Activated CD8-positive, alpha-beta memory T cell treated with anti-CD3 and anti-CD28 coated beads for 24 hours (primary cell): ENCODE results near the gene YIF1A.
"Not testable (repeated sequence)": the region's sequence is repeated elsewhere in the genome, so short reads cannot be mapped to it uniquely, and the experiment has no call there.

ENCODE experiments used
- DNase-seq: peaks from one replicate; pipeline ENCODE4 v3.0.0-alpha.2; 2020

Gene YIF1A

DNA sequence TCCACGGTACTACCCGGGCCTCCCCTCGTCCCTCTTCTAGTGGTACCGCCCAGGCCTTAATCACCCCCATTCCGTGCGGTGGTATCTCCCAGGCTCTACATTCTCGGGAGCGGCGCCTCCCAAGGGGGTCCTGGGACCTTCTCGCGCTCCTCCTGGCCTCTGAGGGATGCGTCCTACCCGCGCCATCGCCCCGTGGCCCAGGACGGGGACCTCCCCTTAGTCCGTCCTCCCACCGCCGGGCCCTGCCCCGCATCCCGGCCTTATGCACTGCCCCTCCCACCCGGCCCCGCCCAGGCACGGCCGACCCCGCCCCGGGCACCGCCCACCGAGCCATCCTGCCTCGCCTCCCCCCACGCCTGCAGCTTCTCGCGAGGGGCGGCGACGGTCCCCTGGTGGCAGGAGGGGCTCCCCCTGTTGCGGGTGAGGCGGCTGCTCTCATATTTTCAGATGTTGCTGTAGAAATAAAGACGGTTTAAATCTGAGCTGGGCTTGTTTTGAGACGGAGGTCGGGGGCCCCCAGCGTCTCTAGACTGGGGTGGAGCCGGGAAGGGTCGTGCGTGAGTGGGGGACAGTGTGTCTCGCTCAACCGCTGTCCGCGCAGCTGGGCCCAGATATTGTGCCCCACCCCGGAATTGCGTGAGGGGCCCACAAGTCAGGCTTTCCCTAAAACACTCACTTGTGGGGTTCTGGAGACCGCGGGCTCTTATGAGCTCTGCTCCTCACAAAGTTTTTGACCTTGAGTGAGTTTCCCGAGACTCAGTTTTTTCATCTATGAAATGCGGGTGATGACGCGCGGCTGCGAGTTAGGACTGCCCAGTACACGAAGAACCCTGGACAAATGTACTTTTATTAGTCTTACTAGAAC is 21.3 kb downstream of the YIF1A start:
- peak; percentile 94 for DNase-seq

DNA sequence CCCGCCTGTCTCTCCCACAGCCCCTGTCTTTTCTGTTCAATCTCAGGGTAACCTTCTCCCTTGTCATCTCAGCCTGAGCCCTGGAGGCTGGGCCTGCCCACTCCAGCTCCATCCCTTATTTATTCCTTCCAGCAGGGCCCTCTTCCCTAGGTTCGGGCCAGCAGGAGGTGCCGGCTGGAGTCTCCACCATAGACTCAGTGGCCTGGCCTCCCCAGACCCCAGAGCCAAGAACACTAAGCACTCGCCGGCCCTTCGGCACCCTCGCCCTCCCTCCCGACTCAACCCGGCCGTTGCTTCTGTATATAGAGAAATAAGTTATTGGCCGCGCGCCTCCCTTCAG is 21.9 kb downstream of the YIF1A start:
- no peak for DNase-seq

DNA sequence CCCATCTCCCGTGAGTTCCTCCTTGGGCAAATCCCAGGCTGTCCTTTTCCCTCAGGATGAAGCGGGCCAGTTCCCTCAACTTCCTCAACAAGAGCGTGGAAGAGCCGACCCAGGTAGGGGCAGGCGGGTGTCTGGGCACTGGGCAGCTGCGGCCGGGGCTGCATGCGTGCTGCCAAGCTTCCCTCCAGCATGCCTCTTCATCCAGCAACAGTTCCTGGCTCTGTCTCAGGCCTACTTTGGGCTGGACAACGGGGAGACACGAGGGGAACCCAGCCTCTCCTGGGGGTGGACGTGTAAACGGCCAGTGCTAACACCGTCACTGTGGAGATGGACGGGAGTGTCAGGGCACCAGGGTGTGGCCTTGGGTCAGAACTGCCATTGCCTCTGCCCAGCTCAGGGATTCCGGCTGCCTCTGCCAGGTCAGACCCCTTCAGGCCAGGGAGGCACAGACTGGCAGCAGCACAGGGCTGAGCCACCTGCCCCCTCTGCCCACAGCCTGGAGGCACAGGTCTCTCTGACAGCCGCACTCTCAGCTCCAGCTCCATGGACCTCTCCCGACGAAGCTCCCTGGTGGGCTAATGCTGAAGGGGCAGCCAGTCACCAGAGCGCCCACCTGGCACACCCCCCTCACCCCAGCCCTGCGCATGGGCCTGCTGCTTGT is 22.4 kb downstream of the YIF1A start:
- DNase-seq, result no peak

DNA sequence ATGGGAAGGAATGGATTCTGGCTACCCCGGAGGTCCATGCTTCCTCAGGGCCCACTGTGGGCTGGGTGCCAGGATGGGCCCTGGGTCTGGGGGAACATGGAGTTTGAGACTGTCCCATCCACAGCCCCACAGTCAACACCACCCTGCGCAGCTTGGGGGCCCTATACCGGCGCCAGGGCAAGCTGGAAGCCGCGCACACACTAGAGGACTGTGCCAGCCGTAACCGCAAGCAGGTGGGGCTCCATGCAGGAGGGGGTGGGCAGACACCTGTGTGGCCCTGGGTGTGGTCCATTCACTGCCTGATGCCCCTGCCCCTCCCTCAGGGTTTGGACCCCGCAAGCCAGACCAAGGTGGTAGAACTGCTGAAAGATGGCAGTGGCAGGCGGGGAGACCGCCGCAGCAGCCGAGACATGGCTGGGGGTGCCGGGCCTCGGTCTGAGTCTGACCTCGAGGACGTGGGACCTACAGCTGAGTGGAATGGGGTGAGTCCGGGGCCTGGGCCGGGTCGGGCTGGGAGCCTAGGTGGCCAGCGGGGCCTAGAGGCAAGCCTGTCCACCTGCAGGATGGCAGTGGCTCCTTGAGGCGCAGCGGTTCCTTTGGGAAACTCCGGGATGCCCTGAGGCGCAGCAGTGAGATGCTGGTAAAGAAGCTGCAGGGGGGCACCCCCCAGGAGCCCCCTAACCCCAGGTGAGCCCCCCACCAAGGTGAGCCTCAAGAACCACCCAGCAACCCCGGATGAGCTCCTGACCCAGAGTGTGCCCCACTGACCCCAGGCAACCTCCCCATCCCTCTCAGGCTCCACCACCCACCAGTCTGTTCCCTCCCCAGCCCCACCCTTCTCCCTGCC is 23.2 kb downstream of the YIF1A start:
- DNase-seq, result no peak

DNA sequence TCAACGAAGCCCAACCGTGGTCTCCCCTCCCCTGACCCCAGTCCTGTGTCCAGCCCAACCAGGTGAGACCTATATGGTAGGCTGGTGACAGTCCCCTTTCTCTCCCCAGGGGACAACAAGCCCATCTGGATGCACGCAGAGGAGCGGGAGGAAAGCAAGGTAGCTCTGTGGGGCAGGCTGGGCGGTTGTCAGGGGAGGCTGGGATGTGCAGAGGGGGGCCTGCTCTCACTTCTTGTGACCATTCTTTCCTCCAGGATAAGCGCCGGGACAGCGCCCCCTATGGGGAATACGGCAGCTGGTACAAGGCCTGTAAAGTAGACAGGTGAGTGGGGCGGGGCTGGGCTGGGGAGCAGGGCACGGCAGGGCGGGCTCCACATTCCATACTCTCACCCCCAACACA is 24.0 kb downstream of the YIF1A start:
- DNase-seq, result peak; percentile 68

DNA sequence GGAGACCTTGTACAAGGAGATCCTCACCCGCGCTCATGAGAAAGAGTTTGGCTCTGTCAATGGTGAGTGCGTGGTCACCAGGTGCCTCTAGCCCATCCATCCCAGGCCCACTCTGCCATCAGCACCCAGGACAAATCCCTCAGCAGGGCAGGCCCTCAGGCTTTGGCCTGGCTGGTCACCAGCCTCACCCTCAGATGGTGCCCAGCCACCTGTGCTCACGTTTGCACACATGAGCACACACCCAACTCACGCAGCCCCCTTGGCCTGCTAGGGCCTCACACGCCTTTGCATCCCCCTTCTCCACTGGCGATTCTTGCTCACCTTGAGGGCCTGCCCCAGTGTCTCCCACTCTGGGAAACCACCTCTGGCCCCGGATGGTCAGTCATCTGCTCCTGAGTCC is 24.6 kb downstream of the YIF1A start:
- DNase-seq, result no peak

DNA sequence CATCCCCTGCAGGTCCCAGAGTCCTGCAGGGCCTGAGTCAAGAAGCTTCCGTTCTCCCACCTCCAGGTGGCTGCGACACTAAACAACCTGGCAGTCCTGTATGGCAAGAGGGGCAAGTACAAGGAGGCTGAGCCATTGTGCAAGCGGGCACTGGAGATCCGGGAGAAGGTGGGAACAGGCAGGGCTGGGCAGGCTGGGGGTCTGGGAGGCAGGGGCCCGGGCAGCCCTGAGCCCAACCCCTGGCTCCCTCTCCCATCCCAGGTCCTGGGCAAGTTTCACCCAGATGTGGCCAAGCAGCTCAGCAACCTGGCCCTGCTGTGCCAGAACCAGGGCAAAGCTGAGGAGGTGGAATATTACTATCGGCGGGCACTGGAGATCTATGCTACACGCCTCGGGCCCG is 25.2 kb downstream of the YIF1A start:
- no peak for DNase-seq

DNA sequence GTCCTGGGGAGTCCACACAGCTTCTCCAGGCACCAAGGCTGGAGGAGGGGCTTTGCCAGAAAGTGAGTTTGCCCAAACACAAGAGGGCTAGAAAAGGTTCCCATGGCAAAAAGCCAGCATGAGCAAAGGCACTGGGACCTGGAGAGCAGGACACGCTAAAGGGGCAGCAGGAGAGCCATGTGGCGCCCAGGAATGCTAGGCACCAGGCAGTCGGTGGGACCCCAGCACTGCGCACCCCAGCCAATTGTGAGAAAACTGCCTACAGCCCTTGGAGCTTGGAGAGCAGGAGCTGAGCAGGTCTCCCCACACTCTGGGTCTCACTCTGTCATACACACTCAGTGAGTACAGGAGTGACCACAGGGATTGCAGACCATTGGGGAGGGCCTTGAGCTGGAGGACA is 25.7 kb downstream of the YIF1A start:
- DNase-seq, result no peak

DNA sequence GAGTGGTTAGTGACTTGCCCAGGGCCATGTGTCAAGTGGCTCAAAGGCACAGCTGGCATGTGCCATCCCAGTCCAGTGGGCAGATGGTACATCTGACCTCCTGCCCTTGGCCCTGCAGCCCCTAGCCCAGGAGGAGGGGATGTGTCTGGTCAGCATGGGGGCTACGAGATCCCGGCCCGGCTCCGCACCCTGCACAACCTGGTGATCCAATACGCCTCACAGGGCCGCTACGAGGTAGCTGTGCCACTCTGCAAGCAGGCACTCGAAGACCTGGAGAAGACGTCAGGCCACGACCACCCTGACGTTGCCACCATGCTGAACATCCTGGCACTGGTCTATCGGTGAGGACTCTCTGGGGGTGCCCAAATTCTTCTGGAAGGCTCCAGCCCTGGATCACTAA is 26.2 kb downstream of the YIF1A start:
- DNase-seq, result no peak

DNA sequence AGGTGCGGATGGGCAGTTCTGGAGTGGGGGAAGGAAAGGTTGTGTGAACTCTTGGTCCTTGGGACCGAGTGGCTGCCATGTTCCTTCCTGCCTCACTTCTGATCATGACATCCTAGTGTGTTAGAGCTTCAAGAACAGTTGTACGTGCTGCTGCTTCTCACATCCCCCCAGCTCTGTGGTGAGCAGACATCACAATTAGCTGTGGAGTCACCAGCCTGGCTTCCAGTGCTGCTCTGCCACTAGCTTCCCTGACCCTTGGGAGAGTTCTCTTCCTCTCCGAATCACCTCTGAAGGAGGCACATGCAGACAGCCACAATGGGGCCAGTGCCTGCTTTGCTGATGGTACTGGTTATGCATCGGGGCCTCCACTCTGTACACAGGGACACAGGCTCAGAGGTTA is 26.8 kb downstream of the YIF1A start:
- DNase-seq, result no peak

DNA sequence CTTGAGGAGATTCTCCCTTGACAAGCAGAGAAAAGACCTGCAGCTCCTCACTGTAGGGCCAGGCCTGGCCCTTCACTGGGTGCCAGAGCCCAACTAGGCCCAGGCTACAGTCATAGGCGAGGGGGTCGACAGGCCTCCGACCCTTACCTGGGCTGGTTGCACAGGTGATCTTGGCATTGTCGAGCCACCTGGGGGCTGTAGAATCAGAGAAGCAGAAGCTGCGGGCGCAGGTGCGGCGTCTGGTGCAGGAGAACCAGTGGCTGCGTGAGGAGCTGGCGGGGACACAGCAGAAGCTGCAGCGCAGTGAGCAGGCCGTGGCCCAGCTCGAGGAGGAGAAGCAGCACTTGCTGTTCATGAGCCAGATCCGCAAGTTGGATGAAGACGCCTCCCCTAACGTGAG is 27.4 kb downstream of the YIF1A start:
- DNase-seq, result no peak

DNA sequence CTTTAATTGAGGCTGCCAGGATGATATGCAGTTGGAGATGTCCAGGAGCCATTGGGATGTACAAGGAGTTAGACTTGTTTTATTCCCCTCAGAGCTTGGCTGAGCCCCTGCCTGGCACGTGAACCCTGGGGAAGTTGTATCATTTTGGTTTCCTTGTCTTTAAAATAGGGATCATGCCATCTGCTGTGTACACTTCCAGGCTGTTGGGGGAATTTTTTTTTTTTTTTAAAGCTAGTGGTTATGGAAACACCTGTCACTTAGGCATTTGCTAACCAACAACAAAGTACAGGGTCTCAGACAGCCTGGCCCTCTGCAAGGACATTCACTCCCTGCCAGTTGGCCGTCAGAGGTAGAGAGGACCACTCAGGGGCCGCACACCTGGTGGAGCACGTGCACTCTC is 29.0 kb downstream of the YIF1A start:
- no peak for DNase-seq

DNA sequence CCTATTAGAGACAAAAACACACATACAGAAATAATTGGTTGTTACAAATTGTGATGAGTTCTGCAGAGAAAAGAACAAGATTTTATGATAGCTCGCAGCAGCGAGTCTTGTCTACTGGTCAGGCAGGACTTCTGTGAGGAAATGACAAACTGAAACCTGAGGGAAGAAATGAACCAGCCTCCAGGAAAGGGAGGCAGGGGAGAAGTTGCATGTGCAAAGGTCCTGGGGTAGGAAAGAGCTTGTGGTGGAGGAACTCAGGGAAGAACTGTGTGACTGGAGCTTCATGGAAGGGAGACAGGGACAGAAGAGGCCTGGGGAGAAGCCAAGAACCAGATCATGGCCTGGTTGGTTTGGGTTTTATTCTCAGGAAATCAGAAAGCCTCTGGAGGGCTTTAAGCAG is 29.7 kb downstream of the YIF1A start:
- no peak for DNase-seq

DNA sequence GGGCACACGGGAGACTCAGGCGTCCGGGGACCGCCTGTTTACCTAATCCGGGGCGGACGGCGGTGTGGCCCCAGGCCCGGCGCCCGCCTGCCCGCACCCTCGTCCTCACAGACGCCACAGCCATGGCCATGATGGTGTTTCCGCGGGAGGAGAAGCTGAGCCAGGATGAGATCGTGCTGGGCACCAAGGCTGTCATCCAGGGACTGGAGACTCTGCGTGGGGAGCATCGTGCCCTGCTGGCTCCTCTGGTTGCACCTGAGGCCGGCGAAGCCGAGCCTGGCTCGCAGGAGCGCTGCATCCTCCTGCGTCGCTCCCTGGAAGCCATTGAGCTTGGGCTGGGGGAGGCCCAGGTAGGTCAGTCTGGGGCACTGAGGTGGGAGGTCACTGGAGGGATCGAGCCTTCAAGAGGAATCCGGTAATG is 30.5 kb downstream of the YIF1A start:
- DNase-seq, result no peak

DNA sequence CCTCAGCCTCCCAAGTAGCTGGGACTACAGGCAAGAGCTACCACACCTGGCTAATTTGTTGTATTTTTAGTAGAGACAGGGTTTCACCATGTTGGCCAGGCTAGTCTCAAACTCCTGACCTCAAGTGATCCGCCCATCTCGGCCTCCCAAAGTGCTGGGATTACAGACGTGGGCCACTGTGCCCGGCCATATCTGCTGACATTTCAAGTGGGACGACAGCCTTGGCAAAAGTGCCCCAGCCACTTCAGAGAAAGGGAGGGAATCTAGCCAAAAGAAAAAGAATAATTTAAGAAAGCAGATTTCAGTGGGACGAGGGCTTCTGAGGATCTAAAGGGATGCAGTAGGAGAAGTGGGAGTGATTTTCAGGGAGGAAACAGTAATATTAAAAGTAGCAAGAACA is 35.9 kb downstream of the YIF1A start:
- not testable (repeated sequence) for DNase-seq

DNA sequence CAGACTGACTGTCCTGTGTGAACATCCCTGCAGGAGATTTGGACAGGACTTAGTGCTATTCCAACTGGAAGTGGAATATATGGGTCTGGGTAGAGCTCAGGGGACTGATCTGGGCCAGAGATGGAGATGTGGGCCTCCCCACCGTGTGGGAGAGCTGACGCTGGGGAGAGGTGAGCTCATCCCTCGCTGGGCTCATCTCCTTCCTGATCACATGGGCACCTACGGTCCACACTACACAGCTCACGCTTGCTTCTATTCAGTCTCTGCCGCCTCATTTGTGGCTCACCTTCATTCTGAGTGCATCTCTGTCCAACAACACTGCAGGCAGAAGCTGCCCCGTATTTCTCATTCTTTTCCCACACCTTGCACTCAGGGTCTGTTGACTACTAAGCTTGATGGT is 37.1 kb downstream of the YIF1A start:
- no peak for DNase-seq

DNA sequence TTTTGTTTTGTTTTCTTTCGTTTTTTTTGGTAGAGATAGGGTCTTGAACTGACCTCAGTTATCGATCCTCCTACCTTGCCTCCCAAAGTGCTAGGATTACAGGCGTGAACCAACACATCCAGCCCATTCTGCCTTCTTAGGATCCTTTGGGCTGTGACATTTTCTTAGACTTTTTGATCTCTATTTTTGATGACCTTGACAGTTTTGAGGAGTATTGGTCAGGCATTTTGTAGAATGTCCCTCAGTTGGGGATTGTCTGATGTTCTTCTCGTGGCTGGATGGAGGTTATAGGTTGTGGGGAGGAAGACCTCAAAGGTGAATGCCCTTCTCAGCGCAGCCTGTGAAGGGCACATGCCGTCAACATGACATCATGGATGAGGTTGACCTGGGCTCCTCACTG is 40.0 kb downstream of the YIF1A start:
- DNase-seq, result no peak

DNA sequence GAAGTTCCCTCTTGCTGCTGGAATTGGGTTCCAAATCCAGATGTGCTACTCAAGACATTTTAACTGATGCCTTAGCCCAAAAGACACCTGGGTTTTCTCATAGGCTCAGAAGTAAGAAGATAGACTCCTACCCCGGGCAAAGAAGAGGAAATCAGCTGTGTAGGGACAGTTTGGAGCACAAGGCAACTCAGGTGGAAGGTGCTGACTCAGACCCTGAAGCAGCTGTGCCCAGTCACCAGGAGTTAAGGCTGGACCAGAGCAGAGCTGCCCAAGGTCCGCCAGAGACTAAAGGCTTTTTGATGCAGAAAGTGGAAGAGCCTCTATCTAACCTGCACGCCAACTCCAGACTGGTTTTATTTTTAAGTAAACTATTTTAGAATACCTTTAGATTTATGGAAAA is 41.1 kb downstream of the YIF1A start:
- no peak for DNase-seq

DNA sequence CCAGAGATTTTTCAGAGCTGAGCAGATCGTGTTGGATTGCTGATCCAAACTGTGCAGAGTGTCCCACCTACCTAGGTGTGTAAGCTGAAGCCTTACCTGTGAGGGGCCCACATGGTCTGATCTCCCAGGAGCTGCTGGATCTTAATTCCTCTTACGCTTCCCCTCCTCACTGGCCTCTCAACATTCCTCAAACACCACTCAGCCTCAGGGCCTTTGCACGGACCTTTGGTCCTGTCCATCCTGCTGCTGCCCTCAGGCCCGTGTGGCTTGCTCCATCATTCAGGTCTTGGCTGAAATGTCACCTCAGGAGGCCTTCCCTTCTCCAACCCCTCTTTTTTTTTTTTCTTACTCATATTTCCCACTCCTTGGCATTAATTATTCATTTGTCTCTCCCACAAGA is 41.6 kb downstream of the YIF1A start:
- no peak for DNase-seq

DNA sequence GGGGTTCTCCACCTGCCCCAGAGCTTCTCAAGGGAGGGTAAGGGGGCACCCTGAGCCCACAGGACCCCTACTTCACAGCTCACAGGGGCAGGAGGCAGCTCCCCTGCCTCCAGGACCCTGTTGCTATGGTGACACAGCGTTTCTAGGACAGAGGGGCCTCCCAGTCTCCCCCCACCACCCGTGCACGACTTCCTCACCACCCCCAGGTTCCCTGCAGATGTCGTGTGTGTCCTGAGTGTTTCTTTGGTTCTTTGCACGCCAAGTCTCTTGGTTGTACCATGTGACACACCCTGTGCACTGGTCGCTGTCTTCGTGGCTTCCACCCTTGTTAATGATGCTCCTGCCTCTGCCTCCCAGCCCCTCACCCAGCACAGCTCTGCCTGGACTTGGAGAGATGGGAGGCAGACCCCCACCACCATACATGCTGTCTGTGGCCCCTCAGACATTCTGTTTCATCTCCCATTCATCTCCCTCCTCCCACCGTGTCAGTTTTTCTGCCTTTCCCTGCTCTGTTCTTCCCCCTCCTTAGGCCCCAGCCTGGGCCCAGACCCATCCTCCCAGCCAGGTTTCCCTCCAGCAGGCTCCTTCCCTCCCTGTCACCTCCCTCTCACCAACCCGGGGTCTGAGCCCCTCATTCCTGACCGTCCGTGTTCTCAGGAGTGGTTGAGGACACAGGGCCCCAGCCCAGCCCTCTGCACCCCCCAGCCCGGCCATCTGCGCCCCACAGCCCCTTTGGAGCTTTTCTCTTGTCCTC is 45.0 kb downstream of the YIF1A start:
- no peak for DNase-seq

DNA sequence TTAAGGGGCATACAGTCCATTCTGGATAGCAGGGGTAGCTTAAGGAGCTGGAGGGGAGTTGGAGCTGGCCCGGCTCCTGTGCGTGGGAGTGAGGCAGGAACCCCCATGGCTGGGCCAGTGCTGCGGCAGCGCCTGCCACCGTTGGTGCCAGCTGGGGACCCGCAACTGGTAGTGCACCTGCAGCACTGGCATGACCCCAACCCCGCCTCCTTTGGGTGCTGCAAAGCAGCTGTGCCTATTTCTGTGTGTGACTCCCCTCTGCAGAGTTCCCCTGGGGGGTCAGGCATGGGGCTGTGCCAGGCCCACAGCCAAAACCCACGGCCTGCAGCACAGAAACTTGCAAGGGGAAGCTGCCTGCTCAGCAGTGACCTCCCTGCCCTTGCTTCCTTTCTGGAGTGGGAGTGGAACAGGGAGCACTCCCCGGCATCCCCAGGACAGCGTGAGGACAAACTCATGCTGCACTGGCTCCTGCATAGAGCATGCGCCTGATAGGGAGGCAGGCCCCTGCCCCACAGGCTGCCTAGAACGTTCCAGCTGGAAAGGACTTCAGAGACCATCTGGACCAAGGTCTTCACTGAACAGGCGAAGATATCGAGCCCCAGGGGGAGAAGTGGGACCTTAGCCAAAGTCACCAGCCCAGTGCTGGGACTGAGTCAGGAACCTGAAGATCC is 46.7 kb downstream of the YIF1A start:
- no peak for DNase-seq

DNA sequence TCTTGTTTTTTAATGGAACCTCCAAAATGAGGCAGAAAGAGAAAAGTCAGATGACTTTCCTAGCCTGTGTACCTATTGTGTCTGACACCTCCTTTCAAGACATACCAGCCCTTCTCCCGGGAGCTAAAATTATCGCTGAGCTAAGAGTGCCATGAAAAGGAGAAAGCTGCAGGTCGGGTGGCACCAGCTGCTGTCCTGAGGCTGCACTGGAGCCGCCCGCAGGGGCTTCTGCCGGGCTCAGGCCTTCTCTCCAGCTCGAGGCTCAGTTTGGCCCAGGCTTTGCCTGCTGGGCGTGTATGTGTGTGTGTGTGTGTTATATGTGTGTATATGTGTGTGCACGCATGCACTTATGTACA is 48.2 kb downstream of the YIF1A start:
- DNase-seq, result no peak
